ENCODE data around the gene ARL4D. TPM values are rescaled to one million over a fixed set of nuclear protein-coding genes. Genes with fewer than 3 reads are reported as not detected.

The ARL4D gene
- total and polyA plus RNA-seq, 2 donors (not counting 1 experiment from before 2014, with no cell fraction given), result 11.3 to 14.5 TPM

GRCh38 chr17:43389046-43389947 lies 9.5 kb upstream of the ARL4D start:
- no peaks in the 10 kb centered on the region for H3K9me3 Mint-ChIP-seq (ENCODE audit: insufficient read depth)
- Histone ChIP-seq H3K27ac (ENCODE audit: low read length in 2 of 2) (peak overlapping the region; percentile 95 to 96), H3K79me2 (ENCODE audit: control insufficient read depth, insufficient read depth, low read length) (peaks cover 8% of the 10 kb centered on the region), H4K20me1 (ENCODE audit: control insufficient read depth, insufficient read depth, low read length, poor library complexity, severe bottlenecking) (no peaks in the 10 kb centered on the region), H3K4me3 (ENCODE audit: control extremely low read depth in 1 of 5, extremely low read depth in 1 of 5, insufficient read depth in 1 of 5, low read depth in 2 of 5, low read length in 4 of 5) (peak overlapping the region; percentile 63 to 95 (median 91)), H3K36me3 (replicated peaks in 1 of 2; ENCODE audit: control extremely low read depth in 1 of 2, control insufficient read depth in 1 of 2, extremely low read depth in 1 of 2, insufficient read depth in 2 of 2, low read length in 1 of 2) (no peaks in the 10 kb centered on the region), H3K9ac (ENCODE audit: low read length) (peak overlapping the region; percentile 94), H3K9me3 (ENCODE audit: control extremely low read depth in 1 of 3, control insufficient read depth in 2 of 3, insufficient read depth in 1 of 3, low read length in 2 of 3) (no peaks in the 10 kb centered on the region), H3K27me3 (replicated peaks in 1 of 4; ENCODE audit: control extremely low read depth in 1 of 4, control insufficient read depth in 3 of 4, insufficient read depth in 4 of 4, low read length in 3 of 4) (no peaks in the 10 kb centered on the region), H3K4me2 (replicated peaks; ENCODE audit: low read depth, low read length, poor library complexity, severe bottlenecking) (peak overlapping the region; percentile 88), H2AFZ (ENCODE audit: insufficient read depth, low read depth, low read length, poor library complexity, severe bottlenecking) (peak overlapping the region; percentile 78), H3K4me1 (ENCODE audit: control insufficient read depth in 2 of 2, insufficient read depth in 2 of 2, low read length in 2 of 2) (peaks cover 21 to 29% of the 10 kb centered on the region in 2 donors)
- TF ChIP-seq EZH2 (IDR thresholded peaks at IDR 0.05; ENCODE audit: borderline replicate concordance, insufficient read depth, low read depth, low read length, poor library complexity, severe bottlenecking) (no peak), CTCF (IDR thresholded peaks at IDR 0.05) (peak; percentile 95)
- ATAC-seq (ENCODE audit: low read depth) (peak; percentile 84), DNase-seq (peak; percentile 93)
- H3K4me1 Mint-ChIP-seq, result peaks cover 43% of the 10 kb centered on the region
- peak overlapping the region; percentile 89 for H3K4me3 Mint-ChIP-seq
- ChIA-PET POLR2A (interaction anchor here (0.8 to 6.0 kb wide), 8 partner anchors 9 to 391 kb away, joined by 3 to 220 read pairs (median 13); partner anchors contain the start of genes ARL4D, DHX8, RPL27 and TMEM106A), CTCF (interaction anchor here (0.7 to 7.0 kb wide), 8 partner anchors 9 to 391 kb away, joined by 3 to 71 read pairs (median 14); partner anchors contain the start of genes ARL4D, DHX8 and RPL27)
- no peaks in the 10 kb centered on the region for H3K27me3 Mint-ChIP-seq
- 0% methylated on average over 14 of the region's 33 CpGs for WGBS (ENCODE audit: insufficient coverage)
- peak overlapping the region; percentile 98 for H3K27ac Mint-ChIP-seq
- intact Hi-C loops (cut with micrococcal nuclease), result loop anchor here (1.0 to 2.0 kb wide), 4 partner anchors 21 to 94 kb away; partner anchors contain the start of gene DHX8
